Transverse colon (tissue), 4 donors: Measurements from ENCODE around the gene ARID3A. TPM values are rescaled to one million over a fixed set of nuclear protein-coding genes. Genes with fewer than 3 reads are reported as not detected.

Experiments
- DNase-seq: peaks from one replicate; pipeline ENCODE4 v3.0.0-alpha.2; 2019
- H3K27ac ChIP-seq, 4 donors: fragments of 200-600 bp; sonication (generic); 2 replicates each; pipeline ENCODE4 v1.5.1; 2016 to 2018; ENCODE audit warnings: inconsistent platforms in 4 of 4
- H3K27me3 ChIP-seq: fragments of 200-600 bp; sonication (generic); 2 replicates; pipeline ENCODE4 v1.5.1; 2017; ENCODE audit warnings: inconsistent platforms
- H3K36me3 ChIP-seq, 4 donors: fragments of 200-600 bp; sonication (generic); 2 replicates each; pipeline ENCODE4 v1.5.1; 2017 to 2019; ENCODE audit warnings: inconsistent platforms in 4 of 4
- H3K4me1 ChIP-seq, 4 donors: fragments of 200-600 bp; sonication (generic); 2 replicates each; pipeline ENCODE4 v1.5.1; 2017 to 2020; ENCODE audit warnings: inconsistent platforms in 4 of 4
- H3K4me3 ChIP-seq, 4 donors: fragments of 200-600 bp; sonication (generic); 1 replicate in 1 of 4; 2 replicates in 3 of 4; pipeline versions ENCODE4 v1.5.1 to v1.6.1; 2017 to 2019; ENCODE audit warnings: inconsistent platforms in 4 of 4
- H3K9me3 ChIP-seq, 2 donors: fragments of 200-600 bp; sonication (generic); 2 replicates each; pipeline ENCODE4 v1.5.1; 2017 to 2019; ENCODE audit warnings: inconsistent platforms in 2 of 2
- CTCF ChIP-seq, 5 experiments: fragments of 200-600 bp in 3 of 5; fragments of 450-650 bp in 2 of 5; sonication (generic) in 3 of 5; IDR thresholded peaks; 1 replicate in 2 of 5; 2 replicates in 3 of 5; pipeline ENCODE4 v1.5.1; 2016 to 2017; ENCODE audit warnings: antibody characterized with exemption in 5 of 5, inconsistent platforms in 3 of 5, mild to moderate bottlenecking in 2 of 5, moderate library complexity in 1 of 5
- EP300 ChIP-seq: sonication (generic); formaldehyde crosslinking; IDR thresholded peaks from one replicate; pipeline ENCODE4 v1.6.1; 2017; ENCODE audit warnings: antibody characterized with exemption, low read depth
- POLR2A ChIP-seq: fragments of 450-650 bp; IDR thresholded peaks from one replicate; pipeline ENCODE4 v1.6.1; 2016; ENCODE audit warnings: antibody characterized with exemption, mild to moderate bottlenecking, moderate library complexity
- POLR2AphosphoS5 ChIP-seq, 3 donors: sonication (generic); formaldehyde crosslinking; IDR thresholded peaks; one replicate each; pipeline ENCODE4 v1.6.1; 2016; ENCODE audit warnings: antibody characterized with exemption in 3 of 3
- WGBS, 2 donors: methylation state at CpG; one replicate each; pipeline ENCODE4 v1.1.5; 2018; ENCODE audit warnings: low coverage in 1 of 2; 5-methylcytosine and 5-hydroxymethylcytosine counted together
- in situ Hi-C, 4 donors: fragments of 200-750 bp; cut with MboI; loops; one replicate each; pipeline versions ENCODE4 v1.15.0 to v1.15.1; 2017; ENCODE audit warnings: low sequenced_read_pairs in 3 of 4, low pct_ligation_motif_present in 1 of 4, low pct_unique_long_range_greater_than_20kb in 1 of 4
- intact Hi-C: fragments of 100-400 bp; cut with DNase I; formaldehyde crosslinking; loops from one replicate; pipeline ENCODE4 v1.15.1; 2023; ENCODE audit warnings: low total_unique reads
- total RNA-seq, 4 donors: library from RNA; depleted of rRNA; stranded (reverse); fragments of >200 nt; gene quantifications; one replicate each; pipeline ENCODE4 v1.1.0, GENCODE V29; 2016

Gene ARID3A
- total RNA-seq, 4 donors from 2014 or later, result 2.2 to 8.7 (median 4.3) TPM

GRCh38 chr19:896999-897398 is 28.8 kb upstream of the ARID3A start:
- Histone ChIP-seq H3K4me3 (no peak overlapping the region), H3K27ac (no peak overlapping the region), H3K36me3 (no peaks in the 10 kb centered on the region), H3K4me1 (peaks cover 0 to 9% (median 6%) of the 10 kb centered on the region in 4 donors), H3K27me3 (no peaks in the 10 kb centered on the region), H3K9me3 (no peaks in the 10 kb centered on the region)
- WGBS, 2 donors, result 90 to 96% methylated on average over 5 to 11 of the region's 11 CpGs
- intact Hi-C loops, result no loop called here
- in situ Hi-C loops, result no loop called here
- no peak for DNase-seq
- no peak for TF ChIP-seq POLR2AphosphoS5 (IDR thresholded peaks at IDR 0.05)
- TF ChIP-seq CTCF (IDR thresholded peaks at IDR 0.05), result no peak
- TF ChIP-seq EP300, result no peak
- no peak for TF ChIP-seq POLR2A

DNA sequence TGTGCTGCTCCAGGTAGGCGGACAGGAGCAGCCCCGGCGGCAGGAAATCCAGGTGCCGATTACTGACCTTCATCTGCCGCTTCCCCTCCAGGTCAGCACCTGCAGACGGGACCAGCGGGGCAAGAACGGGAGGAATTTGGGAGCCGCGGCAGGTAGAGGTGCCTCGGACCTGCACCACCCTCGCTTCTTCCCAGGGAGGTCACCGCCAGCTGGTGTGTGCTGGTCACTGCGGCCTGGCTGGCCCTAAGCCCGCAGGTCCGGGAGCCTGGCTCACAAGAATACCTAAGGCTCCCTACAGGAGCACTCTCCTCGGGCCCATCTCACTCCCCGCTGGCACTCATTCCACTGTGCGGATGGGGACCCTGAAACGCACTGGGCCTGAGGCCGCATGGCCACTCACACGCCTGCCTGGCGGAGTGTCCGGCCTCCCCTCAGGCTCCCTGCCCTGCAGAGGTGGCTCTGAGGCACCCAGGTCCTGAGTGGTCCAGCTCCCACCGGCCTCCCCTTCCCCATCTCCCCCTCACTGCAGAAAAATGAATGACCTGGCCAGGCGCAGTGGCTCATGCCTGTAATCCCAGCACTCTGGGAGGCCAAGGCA is 28.3 kb upstream of the ARID3A start:
- no peak for DNase-seq
- H3K36me3 ChIP-seq, result no peaks in the 10 kb centered on the region
- H3K4me3 ChIP-seq, result no peak overlapping the region
- TF ChIP-seq POLR2AphosphoS5 (IDR thresholded peaks at IDR 0.05) (no peak), CTCF (IDR thresholded peaks at IDR 0.05) (no peak), POLR2A (no peak), EP300 (no peak)
- H3K27ac ChIP-seq, result no peak overlapping the region
- WGBS, 2 donors, result 80 to 89% methylated on average over 4 to 18 of the region's 26 CpGs
- H3K4me1 ChIP-seq, result peaks cover 0 to 6% (median 2%) of the 10 kb centered on the region in 4 donors
- no peaks in the 10 kb centered on the region for H3K27me3 ChIP-seq
- in situ Hi-C loops, result no loop called here
- intact Hi-C loops, result no loop called here
- H3K9me3 ChIP-seq, result no peaks in the 10 kb centered on the region

DNA sequence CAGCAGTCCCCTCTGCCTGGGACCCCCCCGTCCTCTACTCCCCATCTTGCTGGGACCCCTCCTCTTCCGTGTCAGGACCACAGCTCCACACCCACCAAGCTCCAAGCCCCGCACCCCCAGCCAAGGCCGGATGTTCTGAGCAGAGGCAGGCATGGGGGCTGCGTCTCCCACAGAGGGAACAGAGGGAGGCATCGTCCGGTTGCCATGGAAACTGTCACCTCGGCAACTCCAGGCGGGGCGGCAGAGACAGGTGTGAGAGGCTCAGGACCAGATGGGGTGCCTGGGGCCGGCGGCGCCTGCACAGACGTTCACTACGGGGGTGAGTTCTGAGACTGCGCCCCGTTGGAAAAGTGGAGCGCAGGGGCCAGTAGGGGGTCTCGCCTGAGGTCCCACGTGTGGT is 27.2 kb upstream of the ARID3A start:
- intact Hi-C loops, result no loop called here
- no peak overlapping the region for H3K27ac ChIP-seq
- peaks cover 0 to 3% (median 1%) of the 10 kb centered on the region in 4 donors for H3K4me1 ChIP-seq
- no peak overlapping the region for H3K4me3 ChIP-seq
- no peak for DNase-seq
- no peak for TF ChIP-seq POLR2A
- TF ChIP-seq CTCF (IDR thresholded peaks at IDR 0.05), result no peak
- no peak for TF ChIP-seq EP300
- no peak for TF ChIP-seq POLR2AphosphoS5 (IDR thresholded peaks at IDR 0.05)
- 74% methylated on average over 19 of the region's 20 CpGs; no CpG with 5 or more reads in 1 of the 2 donors for WGBS, 2 donors
- no peaks in the 10 kb centered on the region for H3K9me3 ChIP-seq
- in situ Hi-C loops, result no loop called here
- H3K36me3 ChIP-seq, result no peaks in the 10 kb centered on the region
- H3K27me3 ChIP-seq, result no peaks in the 10 kb centered on the region

DNA sequence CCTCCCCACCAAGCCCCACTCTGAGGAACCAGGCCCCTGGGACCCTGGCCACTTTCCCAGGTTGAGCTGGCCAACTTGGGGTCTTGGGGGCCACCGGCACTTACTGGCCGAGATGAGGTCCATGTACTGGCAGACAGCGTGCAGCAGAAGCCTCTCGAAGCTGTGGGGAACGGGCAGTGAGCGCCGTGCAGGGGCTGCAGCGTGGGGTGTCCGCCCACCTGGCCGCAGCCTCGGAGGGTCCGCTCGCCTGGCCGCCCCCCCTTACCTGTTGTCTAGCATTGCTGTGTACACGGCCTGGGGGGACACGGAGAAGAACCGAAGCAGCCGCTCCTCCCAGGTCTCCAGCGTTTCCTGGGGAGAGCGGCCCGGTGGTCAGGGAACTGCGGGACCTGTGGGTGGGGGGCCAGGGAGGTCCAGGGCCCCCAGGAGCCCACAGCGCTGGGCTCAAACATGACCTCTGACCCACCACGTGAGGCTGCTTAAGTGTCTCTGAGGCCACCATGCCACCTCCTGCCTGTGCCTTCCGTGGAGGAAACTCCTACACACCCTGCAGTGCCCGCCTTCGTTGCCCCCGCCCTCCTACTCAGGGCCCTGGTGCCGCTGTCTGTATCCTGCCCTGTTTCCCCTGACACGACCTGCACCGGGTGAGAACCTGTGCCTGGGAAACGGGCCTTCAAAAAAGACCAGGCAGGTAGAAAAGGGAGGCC is 26.3 kb upstream of the ARID3A start:
- no peaks in the 10 kb centered on the region for H3K4me1 ChIP-seq
- no peaks in the 10 kb centered on the region for H3K27me3 ChIP-seq
- no peaks in the 10 kb centered on the region for H3K9me3 ChIP-seq
- no peak overlapping the region for H3K4me3 ChIP-seq
- in situ Hi-C loops (no loop called here), intact Hi-C loops (no loop called here)
- WGBS, 2 donors, result 86% methylated on average over 28 of the region's 32 CpGs; no CpG with 5 or more reads in 1 of the 2 donors
- no peak for DNase-seq
- no peak overlapping the region for H3K27ac ChIP-seq
- H3K36me3 ChIP-seq, result no peaks in the 10 kb centered on the region
- TF ChIP-seq POLR2AphosphoS5 (IDR thresholded peaks at IDR 0.05) (no peak), POLR2A (no peak), EP300 (no peak), CTCF (IDR thresholded peaks at IDR 0.05) (no peak)
